ENCODE data around the gene AQP12B.

Gene AQP12B

DNA sequence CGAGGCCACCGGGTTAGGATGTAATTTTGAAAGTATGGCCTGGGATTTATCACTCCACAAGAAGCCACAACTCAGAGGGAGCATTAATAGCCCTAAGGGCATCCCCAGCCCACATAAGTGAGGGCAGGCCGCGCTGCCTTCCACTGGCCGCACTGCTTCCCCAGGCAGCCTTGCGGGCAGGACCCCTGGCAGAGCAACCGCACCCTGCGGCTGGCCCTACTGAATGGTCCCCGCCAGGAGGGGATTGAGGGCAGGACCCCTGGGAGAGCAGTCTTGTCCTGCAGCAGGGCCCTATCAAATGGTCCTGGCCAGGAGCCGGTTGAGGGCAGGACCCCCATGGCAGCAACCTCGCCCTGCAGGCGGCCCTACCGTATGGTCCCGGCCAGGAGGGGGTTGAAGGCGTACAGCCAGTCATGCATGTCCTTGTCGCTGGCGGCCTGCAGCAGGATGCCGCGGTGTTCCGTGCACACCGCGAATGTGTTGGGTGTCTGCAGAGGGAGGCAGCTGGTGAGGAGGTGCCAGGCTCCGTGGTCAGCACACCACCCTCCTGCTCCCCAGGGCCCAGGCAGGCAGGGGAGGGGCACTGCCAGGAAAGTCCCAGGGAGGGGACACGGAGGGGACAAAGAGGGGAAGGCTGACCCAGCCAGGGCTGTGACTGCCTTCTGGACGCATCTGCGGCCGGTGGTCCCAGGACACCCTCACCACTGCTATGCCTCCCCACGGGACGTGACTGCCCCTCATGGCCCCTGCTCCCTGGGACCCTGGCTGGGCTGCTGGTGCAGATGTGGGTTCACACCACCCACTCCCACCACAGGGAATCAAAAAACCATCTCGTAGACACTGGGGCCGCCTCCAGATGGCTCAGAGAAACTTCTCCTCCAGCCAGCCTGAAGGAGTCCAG, 35.2 kb upstream of the AQP12B start:
- DNase-seq, result no peak

DNA sequence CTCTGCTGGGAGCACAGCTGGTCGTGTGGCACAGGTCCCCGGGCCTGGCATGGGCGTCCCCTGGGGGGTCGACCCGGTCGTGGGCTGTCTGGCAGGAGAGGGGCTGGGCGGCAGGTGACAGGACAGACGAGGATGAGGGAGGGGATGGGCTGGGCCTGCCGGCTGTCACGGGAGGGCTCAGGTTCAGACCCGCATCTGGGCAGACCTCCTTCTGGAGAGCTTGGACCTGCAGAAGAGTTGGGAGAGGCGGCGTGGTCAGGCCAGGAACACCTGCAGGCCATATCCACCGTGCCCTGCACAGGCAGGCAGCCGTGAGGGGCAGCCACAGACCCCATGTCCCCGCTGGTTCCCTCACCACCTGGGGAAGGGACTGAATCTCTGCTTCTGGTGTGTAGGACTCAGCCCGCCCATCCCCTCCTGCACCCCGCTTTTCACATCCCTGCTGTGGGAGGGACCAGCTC, 34.5 kb upstream of the AQP12B start:
- DNase-seq, result no peak

DNA sequence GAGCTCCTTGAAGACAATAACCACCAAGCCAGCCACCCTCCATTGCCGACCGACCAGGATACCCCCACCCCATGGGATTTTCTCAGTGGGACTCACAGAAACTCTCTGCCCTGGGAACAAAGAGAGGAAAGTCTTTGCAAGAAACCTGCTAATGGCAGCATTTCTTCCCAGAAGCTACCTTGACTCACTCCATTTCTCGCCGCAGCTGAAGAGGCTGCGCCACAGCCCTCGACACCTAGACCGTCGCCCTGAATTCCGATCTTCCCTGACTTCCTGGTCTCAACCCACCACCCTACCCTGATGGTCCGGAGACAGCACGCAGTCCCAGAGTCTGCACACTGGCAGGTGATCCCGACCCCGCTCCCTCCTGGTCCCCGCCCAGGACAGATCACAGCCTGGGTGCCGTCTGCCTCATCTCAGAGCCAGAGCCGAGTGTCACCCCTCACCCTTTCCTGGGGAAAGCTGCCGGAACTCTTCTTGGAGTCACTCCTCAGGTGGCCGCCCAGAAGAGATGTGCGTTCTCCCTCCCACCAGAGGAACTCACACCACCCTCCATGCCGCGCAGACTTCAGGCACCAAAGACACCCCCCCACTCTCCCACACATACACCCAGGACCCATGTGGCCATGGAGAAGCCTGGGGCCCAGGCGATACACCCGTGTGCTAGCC, 33.6 kb upstream of the AQP12B start:
- no peak for DNase-seq

DNA sequence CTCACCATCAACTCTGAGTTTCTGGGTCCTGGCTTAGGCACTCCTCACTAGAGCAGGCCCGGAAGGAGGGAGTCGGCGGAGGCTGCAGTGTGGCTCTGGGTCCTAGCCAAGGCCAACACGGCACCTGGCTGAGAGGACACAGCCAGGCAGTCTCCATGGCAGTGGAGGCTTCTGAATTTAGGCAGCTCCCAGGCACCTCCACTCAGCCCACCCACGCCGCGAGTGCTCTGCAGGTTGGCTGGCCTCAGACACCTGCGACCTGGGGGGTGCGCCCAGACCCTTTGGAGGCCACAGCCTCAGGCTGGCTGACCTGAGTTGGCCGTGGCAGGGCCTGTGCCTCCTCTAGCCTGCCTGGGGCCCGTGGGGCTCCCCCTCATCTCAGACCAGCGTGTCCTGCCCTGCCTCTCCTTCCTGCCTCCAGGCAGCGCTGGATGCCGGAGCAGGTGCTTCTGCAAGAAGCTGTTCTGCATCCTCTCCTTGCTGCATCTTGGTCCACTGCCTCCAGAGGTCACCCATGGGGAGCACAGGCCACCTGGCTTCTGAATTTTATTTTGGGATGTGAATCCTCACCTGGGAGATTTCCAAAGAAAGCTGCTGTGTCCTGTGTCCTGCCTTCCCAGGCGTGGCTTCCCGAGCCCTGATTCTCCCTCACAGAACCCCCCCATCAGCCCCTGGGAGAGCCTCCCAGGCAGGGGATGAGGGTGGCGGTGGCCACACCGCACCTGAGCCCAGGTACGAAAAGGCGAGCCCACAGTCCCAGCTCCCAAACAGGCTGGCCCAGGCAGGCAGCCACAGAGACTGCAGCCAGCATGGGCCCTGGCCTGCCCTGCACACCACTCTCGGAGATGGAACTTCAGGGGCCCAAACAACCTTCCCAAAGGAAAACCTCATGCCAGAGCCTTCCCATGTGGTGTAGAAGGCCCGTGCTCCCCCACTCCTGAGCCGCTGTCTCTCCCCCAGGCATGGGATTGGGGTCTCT, 32.4 kb upstream of the AQP12B start:
- DNase-seq, result no peak

DNA sequence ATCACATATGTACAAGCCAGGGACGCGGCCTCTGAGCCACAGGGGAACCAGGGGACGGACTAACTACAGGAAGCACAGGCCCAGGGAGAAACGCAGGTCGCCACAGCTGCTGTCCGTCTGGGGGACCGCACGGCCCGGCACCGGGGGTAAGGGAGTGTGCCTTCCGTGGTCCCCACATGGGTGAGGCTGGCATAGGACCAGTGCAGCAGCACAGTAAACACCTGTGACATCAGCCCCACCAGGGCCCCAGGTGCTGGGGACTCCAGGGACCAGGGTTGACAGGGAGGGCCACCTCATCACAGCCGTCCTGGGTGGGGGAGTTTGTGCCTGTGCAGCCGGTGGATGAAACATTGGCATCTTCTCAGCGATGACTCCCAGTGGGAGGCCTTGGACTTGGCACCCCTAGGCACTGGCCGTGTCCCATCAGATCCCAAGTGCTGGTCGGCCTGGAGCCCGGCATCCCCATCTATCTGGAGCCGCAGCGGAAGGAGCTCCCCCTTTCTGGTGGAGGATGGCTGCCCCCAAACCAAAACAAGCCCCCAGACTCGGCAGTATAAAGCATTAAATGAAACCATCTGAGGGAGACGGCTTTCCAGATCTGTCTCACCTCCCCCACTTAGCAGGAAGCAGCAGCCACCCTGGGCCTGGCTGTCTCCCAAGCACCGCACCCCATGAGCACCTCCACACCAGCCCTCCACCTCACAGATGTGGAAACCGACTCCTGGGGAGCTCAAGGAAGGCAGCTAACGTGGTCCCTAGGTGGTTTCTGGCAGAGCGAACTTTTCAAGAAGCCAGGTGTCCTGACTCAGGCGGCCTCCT, 31.5 kb upstream of the AQP12B start:
- no peak for DNase-seq

DNA sequence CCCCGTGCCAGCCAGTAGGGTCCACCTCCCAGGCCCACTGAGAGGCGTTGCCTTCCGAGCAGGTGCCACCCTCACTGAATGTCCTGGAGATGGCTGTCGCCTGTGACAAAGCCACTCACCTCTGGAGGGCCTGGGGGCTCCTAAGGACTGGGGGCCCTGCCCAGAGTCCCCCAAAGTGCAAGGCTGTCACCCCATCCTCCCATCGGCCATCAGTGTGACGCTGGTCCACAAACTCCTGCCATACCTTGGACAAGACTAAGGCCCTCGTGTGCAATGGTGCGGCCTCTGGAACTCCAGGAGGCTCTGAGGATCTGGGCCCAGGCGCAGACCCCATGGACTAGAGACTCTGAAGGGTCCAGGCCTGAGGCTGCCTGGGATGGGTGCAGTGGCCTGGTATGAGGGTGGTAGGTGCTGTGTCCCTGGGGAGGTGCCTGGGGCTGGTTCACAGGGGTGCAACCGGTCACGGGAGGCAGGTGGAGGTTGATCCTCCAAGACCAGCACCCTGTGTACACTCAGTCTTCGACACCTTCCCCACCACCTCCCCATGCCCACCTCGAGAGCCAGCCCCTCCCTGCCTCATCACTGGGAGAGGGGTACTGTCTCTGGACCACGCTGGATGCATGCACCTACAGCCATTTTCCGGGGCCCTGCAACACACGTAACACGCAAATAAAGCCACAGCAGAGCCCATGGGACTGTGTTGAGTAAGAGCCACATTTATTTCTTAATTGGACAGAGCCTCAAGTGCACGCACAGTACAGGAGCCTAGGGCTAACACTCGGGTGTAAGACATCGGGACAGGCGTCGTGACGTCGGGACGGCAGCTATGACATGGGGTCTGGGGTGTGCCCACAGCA, 30.6 kb upstream of the AQP12B start:
- no peak for DNase-seq

DNA sequence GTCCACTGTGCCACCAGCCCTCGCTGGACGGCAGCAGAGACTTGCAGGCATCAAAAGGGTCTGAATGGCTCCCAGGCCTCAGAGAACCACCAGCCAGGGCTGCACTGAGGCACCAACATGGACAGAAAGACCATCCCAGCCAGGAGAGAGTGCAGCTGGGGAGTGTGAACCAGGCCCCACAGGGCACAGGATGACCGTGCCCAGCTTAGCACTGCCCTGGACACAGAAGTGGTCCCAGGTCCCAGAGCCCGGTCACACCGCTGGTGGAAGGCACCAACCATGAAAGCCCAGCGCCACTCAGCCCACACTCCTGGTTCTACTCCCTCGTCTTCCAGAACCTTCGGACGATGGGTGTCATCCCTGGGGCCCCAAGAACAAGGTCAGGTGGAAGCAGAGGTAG, 29.4 kb upstream of the AQP12B start:
- DNase-seq, result no peak

DNA sequence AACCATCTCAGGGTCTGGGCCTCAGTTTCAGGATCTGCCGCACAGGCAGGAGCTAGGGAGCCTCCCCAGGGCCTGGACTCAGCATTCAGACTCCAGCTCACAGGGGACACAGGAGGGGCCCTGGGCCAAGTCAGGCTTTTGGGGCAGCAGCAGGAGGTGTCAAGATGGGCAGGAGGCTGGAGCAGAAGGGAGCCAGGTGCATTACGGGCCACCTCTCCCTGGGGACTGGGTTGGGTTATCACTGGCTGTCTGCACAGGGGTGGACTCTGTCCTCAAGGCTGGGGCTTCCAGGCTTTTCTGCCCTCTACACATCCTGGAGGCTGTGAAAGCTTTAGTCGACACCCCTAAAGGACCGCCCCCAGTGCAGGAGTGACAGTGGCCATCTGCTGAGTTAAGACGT, 29.0 kb upstream of the AQP12B start:
- no peak for DNase-seq

DNA sequence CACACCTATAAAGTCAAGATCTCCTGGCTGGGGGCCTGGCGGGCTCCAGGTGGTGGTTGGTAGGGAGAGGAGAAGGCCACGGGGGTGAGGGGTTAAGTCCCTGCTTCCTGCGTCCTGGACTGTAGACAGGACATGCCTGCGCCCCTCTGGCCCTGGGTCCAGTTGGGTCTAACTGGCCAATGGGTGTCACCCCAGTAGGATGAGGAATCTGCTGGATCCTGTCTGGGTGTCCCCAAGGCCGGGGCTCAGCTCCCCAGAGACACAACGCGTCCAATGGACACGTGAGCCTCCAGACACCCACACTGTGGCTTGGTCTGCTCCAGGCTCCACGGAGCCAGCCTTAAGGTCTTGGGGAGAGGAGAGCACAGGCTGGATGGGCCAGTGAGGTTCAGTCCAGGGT, 28.6 kb upstream of the AQP12B start:
- DNase-seq, result no peak

DNA sequence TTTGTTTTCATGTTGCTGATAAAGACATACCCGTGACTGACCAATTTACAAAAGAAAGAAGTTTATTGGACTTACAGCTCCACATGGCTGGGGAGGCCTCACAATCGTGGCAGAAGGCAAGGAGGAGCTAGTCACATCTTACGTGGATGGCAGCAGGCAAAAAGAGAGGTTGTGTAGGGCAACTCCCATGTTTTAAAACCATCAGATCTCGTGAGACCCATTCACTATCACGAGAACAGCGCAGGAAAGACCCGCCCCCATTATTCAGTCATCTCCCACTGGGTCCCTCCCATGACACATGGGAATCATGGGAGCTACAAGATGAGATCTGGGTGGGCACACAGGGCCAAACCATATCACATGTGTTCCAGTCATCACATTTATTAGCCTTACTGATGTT, 25.8 kb upstream of the AQP12B start:
- no peak for DNase-seq

DNA sequence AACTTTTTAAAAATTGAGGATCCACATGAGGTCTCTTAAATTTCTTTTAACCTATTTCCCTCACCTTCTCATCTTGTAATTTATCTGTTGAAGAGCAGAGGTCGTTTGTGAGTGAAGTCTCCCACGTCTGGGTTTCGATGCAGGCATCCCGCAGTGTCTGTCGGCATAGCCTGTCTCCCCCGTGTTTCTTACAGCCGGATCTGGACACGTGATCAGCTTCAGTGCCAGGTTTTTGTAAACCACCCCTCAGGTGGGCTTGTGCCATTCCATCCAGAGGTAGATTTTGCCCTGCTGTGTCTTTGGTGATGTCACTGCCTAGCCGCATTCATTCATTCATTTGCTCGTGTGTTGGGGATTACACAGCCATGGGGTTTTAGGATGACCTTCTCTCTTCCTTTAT, 25.1 kb upstream of the AQP12B start:
- DNase-seq, result no peak

DNA sequence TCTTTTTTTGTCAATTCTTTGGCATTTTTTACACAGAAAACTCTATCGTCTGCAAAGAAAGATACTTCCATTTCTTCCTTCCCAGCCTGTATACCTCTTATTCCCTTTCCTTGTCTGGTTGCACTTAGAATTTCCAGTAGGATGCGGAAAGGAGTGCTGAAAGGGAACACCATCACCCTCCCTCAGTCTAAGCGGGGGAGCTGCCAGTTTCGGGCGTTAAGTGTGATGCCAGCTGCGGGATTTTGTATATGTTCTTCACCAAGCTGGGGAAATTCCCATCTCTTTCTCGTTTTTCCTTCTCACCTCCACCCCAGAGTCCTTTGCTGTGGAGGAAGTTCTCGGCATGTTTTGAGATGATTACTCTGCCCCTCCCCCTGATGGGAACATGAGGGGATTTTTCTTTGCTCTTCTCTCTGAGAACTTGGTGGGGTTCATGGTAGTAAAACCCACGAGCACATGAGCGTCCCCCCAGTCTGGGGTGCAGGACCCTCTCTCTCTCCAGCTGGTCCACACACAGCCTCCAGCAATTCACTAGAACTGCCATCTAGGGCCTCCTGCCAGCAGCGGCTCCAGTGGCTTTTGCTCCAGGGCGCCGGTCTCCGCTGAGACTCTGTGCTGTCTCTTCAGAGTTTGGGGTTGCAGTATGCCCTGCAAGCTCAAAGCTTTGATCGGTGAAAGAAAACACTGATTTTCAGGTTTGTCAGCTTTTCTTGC, 24.5 kb upstream of the AQP12B start:
- no peak for DNase-seq

DNA sequence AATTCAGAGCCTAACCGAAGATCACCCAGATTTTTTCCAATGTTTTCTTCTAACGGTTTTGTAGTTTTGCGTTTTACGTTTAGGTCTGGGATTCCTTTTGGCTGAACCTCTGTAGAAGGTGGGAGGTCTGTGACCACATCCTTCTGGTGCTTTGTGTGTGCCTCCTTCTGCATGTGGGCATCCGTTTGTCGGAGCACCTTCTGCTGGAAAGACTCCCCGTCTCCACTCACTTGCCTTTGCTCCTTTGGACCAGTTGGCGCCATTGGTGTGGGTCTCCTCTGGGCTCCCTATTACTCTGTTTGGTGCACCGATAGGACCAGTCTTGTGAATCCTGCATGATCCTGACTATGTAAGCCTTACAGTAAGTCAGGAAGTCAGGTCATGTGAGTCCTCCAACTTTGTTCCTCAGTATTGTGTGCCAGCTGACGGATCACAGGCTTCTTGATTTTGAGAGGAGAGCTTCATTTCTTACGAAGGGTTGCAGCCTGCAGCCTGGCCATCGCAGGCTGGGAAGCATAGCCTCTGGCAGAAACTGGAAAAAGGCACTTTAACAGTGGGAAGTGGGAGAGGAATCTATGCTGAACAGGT, 22.6 kb upstream of the AQP12B start:
- no peak for DNase-seq

DNA sequence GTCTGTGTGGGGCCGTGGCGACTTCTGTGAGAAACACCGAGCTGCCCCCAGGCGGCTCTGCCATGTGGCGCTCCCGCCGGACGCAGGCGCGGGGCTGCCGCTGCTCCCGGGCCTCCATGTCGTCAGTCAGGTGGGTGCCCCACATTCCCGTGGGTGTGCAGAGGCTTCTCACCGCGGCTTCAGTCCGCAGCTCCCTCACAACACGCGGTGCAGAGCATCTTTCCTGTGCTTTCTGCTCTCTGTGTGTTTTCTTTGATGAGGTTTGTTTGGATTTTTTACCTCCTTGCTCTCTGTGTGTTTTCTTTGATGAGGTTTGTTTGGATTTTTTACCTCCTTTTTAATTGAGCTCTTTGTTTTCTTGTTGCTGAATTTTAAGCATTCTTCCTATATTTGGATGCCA, 22.0 kb upstream of the AQP12B start:
- no peak for DNase-seq

DNA sequence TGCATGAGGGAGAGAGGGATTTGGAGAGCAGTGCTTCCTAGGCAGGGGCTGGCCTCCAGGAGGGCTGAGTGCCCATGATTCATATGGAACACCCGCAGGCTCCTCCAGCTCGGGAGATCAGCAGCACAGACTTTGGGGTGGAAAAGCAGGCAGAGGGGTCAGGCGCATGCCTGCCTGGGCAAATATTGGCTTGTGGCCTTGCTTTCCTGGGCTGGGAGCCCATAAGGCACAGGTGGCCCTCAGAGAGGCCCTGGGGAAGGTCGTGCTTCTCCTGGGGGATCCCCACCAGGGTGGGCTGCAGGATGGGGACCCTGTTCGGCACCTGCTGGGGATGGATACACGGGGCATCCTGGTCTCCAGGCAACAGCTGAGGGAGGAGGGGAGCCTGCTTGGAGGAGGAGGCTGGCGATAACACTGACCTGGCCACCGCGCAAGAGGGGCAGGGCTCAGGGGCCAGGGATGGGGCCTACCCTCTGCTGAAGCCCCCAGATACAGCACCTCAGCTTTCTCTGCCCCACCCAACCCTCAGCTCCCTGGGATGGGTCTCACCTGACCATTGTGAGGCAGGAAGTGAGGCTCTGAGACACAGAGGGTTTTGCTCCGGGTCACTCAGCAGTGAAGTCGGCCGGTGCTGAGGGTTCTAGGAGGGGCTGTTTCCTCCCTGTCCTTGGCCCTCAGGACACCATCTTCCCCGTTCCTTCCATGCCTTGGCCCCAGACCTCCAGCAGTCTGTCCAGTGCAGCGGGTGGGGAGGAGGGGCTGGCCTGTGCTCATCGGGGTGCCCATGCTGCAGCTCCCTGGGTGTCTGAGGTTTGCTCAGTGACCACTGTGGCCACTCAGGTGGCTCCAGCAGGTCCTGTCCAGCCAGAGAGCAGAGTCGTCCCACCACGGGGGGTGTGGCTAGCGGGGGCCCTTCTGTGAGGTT, 21.0 kb upstream of the AQP12B start:
- DNase-seq, result no peak

DNA sequence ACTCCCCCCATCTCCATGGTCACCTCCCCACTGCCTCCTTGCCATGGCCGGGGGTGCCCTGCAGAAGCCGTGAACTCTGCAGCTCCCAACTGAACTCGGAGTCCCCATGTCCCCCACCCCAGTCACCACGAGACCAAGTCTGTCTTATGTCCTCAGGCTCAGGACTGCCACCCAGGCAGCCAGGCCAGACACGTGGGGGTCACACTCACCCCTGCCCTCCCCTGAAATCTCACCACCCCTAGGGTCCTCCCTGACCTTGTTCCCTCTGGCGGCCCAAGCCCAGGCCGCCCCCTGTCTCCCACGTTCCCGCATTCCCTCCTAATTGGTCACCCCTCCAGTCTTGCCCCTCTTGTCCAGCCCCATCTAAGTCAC, 19.9 kb upstream of the AQP12B start:
- no peak for DNase-seq

DNA sequence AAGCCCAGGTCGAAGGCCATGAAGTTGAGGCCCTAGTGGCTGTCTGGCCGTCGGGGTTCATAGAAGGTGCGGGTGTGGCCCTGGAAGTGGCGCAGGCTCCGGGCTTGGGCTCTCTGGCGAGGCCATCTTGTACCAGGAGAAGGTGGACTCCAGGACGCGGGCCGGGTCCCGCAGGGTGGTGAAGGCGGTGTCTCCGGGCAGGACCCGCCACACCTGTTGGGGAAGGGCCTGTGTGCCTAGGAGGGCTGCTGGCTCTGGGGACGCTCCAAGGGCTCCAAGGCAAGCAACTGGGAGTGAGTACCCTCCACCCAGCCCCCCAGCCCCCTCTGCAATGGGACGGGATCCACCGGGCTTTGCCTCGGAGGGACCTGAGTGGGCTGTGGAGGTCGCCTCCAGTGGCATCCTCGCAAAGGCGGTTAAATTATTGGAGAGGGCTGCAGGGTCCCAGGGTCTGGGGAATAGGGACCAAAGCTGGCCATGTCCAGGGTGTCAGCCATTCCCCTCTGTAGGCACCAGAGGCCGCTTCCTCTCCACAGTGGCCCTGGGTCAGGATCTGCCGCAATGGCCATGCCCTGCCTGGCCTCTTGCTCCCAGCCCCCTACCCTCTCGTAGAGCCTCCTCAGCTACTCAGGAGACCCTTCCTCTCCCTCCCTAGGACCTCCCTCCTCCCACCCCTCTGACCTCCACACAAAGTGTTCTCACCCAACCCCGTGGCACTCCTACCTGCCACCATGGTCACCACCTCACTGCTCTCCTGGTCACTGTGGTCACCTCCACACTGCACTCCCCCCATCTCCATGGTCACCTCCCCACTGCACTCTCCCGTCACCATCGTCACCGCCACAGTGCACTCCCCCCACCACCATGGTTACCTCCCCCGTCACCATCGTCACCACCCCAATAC, 19.3 kb upstream of the AQP12B start:
- DNase-seq, result no peak

All from right hindlimb (tissue), 1 donor.